GM21526 (cell line): Measurements from ENCODE around the gene CGAS.
"Not testable (repeated sequence)": the region's sequence is repeated elsewhere in the genome, so short reads cannot be mapped to it uniquely, and the experiment has no call there.

Experiments
- ATAC-seq: cut with Tn5 transposase; IDR thresholded peaks from one replicate; pipeline ENCODE4 v1.9.1; 2021; ENCODE audit warnings: moderate library complexity; ENCODE audit not compliant: unreplicated experiment, low FRiP score

The CGAS gene

GRCh38 chr6:73452107-73452461 lies at the start of gene CGAS:
Gene CGAS, minus strand, starts transcription at chr6:73452297. Its CDS starts 116 bp downstream, at chr6:73452181.
- ATAC-seq, result peak; percentile 63

- no peak for ATAC-seq
These were observed 45.8 kb upstream of the CGAS start for GRCh38 chr6:73497915-73498314.

GRCh38 chr6:73491377-73491776 lies 39.3 kb upstream of the CGAS start:
- no peak for ATAC-seq

GRCh38 chr6:73487473-73487872 lies 35.4 kb upstream of the CGAS start:
- no peak for ATAC-seq

DNA sequence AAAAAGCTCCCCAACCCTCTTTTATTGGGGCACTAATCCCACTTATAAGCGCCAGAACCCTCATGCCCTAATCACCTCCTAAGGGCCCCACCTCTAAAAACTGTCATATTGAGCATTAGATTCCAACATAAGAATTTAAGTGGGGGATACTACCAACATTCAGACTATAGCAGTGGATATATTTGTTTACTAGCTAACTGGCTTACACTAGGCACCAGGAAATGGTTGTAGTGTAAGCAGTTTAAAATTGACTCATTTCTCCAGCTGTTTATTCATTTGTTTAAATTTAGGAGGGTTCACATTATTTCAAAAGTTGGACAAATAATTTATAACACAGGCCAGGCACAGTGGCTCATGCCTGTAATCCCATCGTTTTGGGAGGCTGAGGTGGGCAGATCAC lies 32.3 kb upstream of the CGAS start:
- no peak for ATAC-seq

DNA sequence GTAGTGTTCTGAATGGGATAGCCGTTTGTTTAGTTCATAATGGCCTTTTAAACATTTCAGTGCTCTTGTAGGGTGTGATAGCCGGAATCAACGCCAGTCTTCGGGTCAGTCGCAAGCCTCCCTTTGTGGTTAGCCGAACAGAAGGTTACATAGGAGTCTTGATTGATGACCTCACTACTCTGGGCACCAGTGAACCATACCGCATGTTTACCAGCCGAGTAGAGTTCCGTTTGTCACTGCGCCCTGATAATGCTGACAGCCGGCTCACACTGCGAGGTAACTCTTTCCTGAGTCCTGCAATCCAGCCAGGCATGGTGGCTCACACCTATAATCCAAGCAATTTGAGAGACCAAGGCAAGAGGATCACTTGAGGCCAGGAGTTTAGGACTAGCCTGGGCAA lies 29.9 kb upstream of the CGAS start:
- no peak for ATAC-seq

DNA sequence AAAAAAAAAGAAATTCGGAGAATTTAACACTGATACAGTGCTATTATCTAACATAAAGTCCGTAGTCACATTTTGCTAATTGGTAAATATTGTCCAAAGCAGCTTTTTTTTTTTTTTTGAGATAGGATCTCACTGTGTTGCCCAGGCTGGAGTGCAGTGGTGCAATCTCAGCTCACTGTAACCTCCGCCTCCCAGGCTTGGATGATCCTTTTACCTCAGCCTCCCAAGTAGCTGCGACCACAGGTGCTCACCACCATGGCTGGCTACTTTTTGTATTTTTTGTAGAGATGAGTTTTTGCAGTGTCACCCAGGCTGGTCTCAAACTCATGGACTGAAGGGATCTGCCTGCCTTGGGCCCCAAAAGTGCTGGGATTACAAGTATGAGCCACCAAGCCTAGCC lies 25.3 kb upstream of the CGAS start:
- ATAC-seq, result no peak

- no peak for ATAC-seq
These were observed 24.6 kb upstream of the CGAS start for GRCh38 chr6:73476723-73477122.

DNA sequence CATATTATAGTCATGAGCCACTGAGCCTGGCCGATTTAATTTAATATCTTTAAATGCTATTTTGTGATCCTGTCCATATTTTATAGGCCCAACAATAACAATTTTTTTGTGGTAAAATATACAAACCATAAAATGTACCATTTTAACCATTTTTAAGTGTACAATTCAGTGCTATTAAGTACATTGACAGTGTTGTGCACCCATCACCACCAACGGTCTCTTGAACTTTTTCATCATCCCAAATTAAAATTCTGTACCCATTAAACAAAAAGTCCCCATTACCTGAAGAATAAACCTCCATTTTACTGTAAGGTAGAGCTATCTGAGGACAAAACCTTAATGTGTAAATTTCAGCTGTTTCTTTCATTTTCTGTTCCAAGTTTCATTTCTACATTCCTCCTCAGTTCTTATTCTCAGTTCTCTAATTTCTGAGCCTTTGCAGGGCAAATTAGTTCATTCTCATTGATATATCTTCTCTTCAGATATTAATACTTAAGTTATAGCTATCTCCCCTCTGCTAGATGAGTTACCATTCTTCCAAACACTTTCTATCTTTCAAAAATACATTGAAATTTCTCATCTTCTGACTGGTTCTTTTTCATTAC lies 19.7 kb upstream of the CGAS start:
- peak; percentile 90 for ATAC-seq

DNA sequence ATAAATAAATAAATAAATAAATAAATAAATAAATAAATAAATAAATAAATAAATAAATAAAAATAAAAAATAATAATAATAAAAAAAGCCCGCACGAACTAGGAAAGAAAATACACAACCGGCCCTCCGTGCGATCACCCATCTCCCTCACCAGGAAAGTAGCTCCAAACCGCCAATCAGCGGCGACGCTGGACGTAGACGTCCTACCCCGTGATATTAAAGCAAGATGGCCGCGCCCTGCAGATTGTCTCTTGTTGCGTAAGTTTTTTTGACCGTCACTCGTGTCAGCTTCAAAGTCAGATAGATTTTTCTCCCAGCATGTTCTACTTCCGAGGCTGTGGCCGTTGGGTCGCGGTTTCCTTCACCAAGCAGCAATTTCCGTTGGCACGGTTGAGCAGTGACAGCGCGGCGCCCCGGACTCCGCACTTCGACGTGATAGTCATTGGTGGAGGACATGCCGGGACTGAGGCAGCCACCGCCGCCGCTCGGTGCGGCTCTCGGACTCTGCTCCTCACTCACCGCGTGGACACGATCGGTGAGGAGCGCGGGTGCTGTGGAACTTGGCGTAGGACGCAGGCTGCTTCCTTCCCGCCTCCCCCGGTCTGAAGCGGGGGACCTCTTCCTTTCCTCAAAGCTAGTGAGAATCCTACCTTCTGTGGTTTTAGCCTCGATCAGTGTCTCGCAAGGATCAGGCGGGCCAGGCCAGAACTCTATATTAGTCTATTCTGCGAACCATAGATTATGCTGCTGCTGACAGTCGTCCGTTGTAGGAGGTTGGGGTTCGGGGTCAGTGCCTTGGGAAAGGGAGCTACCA lies 9.6 kb upstream of the CGAS start, which contains the start of gene MTO1:
TSS of gene MTO1 (plus strand) at position 201 of the 814 bp plus-strand sequence. CDS start at position 319, 118 bp downstream.
- peak; percentile 95 for ATAC-seq

GRCh38 chr6:73460056-73460455 lies 8.0 kb upstream of the CGAS start:
- ATAC-seq, result no peak

DNA sequence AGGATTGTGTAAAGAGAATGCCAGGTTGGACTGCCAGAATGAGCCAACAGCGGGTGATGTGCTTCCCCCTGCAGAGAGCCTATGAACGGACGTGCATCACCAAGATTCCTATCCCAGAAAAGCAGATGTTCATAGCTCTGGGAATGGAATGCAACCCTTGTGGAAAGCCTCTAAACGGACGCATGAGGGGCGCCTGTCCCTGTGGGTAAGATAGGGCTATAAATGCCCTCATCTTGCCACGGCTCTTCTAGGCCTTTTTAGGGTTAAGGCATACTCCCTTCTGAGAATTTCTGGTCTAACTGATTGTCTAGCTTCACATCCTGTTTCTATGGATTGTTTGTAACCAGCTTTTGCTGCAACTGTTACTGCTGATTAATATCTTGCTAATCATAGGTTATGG lies 7.4 kb upstream of the CGAS start:
- ATAC-seq, result not testable (repeated sequence)

DNA sequence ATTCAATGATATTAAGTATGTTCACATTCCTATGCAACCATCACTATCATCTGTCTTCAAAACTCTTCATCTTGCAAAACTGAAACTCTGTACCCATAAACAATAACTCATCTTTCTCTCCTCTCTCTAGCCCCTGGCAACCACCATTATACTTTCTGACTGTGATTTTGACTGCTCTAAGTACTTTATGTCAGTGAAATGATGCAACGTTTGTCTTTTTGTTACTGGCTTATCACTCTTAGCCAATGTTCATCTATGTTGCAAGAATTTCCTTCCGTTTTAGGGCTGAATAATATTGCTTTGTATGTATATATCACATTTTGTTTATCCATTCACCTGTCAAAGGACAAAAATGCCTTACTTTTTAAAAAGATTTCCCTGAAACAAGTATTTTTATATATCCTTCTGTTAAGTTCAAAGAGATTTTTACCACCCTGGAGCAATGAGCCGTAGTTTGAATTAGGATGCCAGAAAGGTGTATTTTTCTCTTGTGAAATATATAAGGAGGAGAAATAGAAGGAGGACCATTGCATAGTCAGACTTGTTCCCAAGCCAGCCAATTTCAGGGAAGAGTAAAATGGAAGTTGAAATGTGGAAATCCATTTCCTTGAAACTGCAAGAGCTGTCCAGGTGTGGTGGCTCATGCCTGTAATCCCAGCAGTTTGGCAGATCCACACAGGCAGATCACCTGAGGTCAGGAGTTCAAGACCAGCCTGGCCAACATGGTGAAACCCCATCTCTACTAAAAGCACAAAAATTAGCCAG lies 4.0 kb upstream of the CGAS start:
- ATAC-seq, result no peak

DNA sequence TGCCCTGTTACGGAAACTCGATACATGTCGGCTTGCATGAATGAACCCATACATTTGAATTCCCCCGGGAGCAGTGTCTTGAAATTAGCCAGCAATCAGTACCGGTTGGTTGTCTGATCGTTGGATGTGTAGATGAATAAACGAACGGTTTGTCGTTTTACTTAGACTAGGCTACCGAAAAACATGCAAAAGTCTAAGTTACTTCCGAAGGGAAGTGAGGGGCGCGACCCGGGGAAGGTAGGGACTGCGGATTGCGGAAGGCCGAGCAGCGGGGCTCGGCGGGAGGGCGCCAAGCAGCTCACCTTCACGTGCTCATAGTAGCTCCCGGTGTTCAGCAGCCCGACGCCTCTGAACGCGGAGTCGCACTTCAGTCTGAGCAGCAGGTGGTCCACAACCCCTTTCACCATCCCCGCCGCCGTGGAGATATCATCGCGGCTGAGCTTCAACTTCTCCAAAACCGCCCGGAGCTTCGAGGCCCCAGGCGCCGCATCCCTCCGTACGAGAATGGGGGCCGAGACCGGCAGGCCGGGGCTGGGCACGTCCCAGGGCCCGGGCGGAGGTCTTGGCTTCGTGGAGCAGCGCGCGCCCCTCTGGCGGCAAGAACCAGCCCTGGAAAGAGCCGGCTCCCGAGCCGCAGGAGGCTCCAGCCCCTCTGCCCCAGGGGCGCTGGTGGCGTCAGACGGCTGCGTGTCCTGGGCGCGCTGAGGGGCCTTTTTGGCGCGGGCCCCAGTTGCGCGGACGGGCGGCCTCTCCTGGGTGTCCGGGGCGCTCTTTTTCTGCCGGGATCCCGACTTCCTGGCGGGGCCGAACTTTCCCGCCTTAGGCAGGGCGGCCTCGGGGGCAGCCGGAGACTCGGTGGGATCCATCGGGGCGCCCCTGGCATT lies 632 bp downstream of the CGAS start:
- ATAC-seq, result peak; percentile 48

- ATAC-seq, result no peak
These were observed 8.5 kb downstream of the CGAS start for GRCh38 chr6:73443555-73443954.

- no peak for ATAC-seq
These were observed 16.9 kb downstream of the CGAS start for GRCh38 chr6:73435236-73435635.

DNA sequence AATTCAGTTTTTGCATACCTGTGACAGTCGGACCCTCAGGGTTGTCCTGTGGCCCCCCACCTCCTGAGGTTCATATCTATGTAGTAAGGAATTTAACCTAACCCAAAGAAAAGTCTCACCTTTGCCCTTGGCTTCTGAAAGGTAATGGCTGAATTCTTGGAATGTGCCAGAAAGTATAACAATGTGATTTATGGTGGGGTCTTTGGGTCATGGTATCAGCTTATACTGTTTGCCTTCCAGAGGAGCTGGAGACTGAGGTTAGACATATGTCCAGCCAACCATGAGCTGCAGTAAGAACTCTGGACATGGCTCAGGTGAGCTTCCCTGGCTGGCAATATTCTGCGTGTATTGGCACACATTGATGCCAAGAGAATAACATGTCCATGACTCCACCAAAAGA lies 30.6 kb downstream of the CGAS start:
- no peak for ATAC-seq

- ATAC-seq, result no peak
These were observed 33.9 kb downstream of the CGAS start for GRCh38 chr6:73418081-73418741.

- ATAC-seq, result no peak
These were observed 39.0 kb downstream of the CGAS start for GRCh38 chr6:73413102-73413501.

DNA sequence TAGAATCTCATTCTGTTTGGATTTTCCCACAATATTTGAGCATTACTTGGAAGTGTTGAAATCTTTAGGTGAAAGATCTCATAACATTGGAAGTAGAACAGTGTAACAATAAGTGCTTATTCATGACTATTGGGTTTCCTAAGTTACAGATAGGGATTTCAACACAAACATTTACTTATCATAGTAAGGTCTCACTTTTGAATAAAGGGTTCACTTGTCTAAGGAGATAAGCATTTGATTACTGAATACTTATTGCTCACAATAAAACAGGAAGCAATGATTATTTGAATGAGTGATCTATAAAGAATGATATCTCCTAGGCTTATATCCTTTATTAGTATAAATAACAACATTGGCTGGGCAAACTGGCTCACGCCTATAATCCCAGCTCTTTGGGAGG lies 42.7 kb downstream of the CGAS start:
- ATAC-seq, result no peak
